CD4-positive, alpha-beta memory T cell (primary cell): ENCODE results near the gene CDK8. TPM values are rescaled to one million over a fixed set of nuclear protein-coding genes. Genes with fewer than 3 reads are reported as not detected.

Source experiments
- CTCF ChIA-PET: fragments of 350-600 bp; sonication (Branson Sonifier 250); formaldehyde crosslinking; loops from one replicate; lab custom pipeline; 2021; ENCODE audit warnings: inconsistent platforms; ENCODE audit not compliant: partially characterized antibody; lab: Charles Lee
- POLR2A ChIA-PET: fragments of 350-600 bp; sonication (Branson Sonifier 250); formaldehyde crosslinking; loops from one replicate; lab custom pipeline; 2021; ENCODE audit not compliant: partially characterized antibody; lab: Charles Lee
- DNase-seq, 5 donors: peaks; one replicate each; pipeline versions ENCODE4 v3.0.0 to v3.0.0-alpha.2; 2020 to 2022; ENCODE audit warnings: mixed read lengths in 1 of 5
- H3K27ac ChIP-seq: one replicate; pipeline ENCODE4 v1.7.0; 2013; ENCODE audit warnings: low read depth, low read length
- H3K27me3 ChIP-seq: 2 replicates; pipeline ENCODE4 v1.7.0; 2013; ENCODE audit warnings: mild to moderate bottlenecking, low read length, moderate library complexity; ENCODE audit not compliant: insufficient read depth
- H3K36me3 ChIP-seq: 2 replicates; pipeline ENCODE4 v1.7.0; 2013; ENCODE audit warnings: mild to moderate bottlenecking, low read length, moderate library complexity; ENCODE audit not compliant: insufficient read depth
- H3K4me1 ChIP-seq: 2 replicates; pipeline ENCODE4 v1.7.0; 2013; ENCODE audit warnings: mild to moderate bottlenecking, low read length, moderate library complexity; ENCODE audit not compliant: insufficient read depth
- H3K4me3 ChIP-seq, 2 donors: one replicate each; pipeline ENCODE4 v1.7.0; 2013; ENCODE audit warnings: low read length in 2 of 2, mild to moderate bottlenecking in 1 of 2
- H3K9me3 ChIP-seq, 2 donors: one replicate each; pipeline ENCODE4 v1.7.0; 2013; ENCODE audit warnings: low read length in 2 of 2, control low read depth in 1 of 2; ENCODE audit not compliant: control insufficient read depth in 1 of 2
- H3K27ac Mint-ChIP-seq, 7 donors: one replicate each; pipeline ENCODE4 v1.8.0; 2020 to 2021; ENCODE audit warnings: mixed read lengths in 7 of 7, mild to moderate bottlenecking in 6 of 7, inconsistent platforms in 3 of 7, moderate library complexity in 3 of 7
- H3K27me3 Mint-ChIP-seq, 2 donors: one replicate each; pipeline ENCODE4 v1.8.0; 2020 to 2021; ENCODE audit warnings: mixed read lengths in 2 of 2
- H3K36me3 Mint-ChIP-seq, 2 donors: one replicate each; pipeline ENCODE4 v1.8.0; 2020 to 2021; ENCODE audit warnings: mixed read lengths in 2 of 2, inconsistent platforms in 1 of 2, mild to moderate bottlenecking in 1 of 2
- H3K4me1 Mint-ChIP-seq, 4 donors: one replicate each; pipeline ENCODE4 v1.8.0; 2020 to 2021; ENCODE audit warnings: mixed read lengths in 4 of 4, mild to moderate bottlenecking in 1 of 4
- H3K4me3 Mint-ChIP-seq, 8 donors: one replicate each; pipeline ENCODE4 v1.8.0; 2020 to 2021; ENCODE audit warnings: mixed read lengths in 8 of 8, mild to moderate bottlenecking in 7 of 8, moderate library complexity in 6 of 8, inconsistent platforms in 3 of 8
- H3K9me3 Mint-ChIP-seq, 8 donors: one replicate each; pipeline ENCODE4 v1.8.0; 2020 to 2021; ENCODE audit warnings: mixed read lengths in 8 of 8, mild to moderate bottlenecking in 5 of 8, inconsistent platforms in 3 of 8, moderate library complexity in 1 of 8
- intact Hi-C: fragments of 100-400 bp; cut with micrococcal nuclease; formaldehyde crosslinking; loops from one replicate; pipeline ENCODE4 v1.15.1; 2023
- polyA plus RNA-seq, 2 donors: library from polyadenylated mRNA; unstranded; fragments of 300-500 nt; fragmentation: Illumina TruSeq; gene quantifications; one replicate each; pipeline ENCODE4 v1.2.3, GENCODE V29; 2021
- total RNA-seq, 2 experiments: library from RNA; stranded (reverse); gene quantifications; one replicate each; pipeline ENCODE4 v1.2.3, GENCODE V29; 2021

The CDK8 gene
- total and polyA plus RNA-seq, 4 experiments from 2014 or later, result 4.7 to 11.7 (median 8.6) TPM

DNA sequence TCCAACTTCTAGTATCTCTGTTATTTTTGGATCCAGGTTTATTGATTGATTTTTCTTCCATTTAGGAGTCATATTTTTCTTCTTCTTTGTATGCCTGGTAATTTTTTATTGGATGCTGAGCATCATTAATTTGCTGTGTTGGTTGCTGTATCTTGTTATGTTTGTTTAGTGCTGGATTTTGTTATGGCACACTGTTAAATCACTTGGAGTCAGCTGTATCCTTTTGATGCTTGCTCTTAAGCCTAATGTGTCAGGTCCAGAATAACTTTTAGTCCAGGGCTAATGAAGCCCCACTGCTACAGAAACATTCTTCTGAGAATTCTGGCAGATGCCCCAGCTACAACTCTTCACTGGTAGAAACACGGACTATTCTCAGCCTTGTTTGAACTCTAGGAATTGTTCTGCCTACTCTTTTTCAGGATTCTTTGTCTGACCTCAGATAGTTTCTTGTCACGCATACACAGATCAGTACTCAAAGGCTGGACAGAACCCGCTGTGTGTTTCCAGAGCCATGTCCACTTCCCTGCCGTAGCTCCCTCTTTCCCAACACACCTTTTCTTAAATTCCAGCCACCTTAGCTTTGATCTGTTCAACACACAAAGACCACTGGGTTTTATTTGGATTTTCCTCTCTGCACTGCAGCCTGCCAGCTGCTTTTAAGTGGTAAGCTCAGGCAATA, 166.5 kb downstream of the CDK8 start:
- Mint-ChIP-seq H3K27ac (peak overlapping the region in 1 of 7 donors; percentile 19), H3K36me3 (no peaks in the 10 kb centered on the region)

GRCh38 chr13:26422036-26422435, 168.1 kb downstream of the CDK8 start:
- Mint-ChIP-seq H3K36me3 (no peaks in the 10 kb centered on the region), H3K4me3 (no peak overlapping the region), H3K27ac (no peak overlapping the region), H3K9me3 (peaks cover 0 to 6% (median 0%) of the 10 kb centered on the region in 8 donors), H3K4me1 (no peaks in the 10 kb centered on the region), H3K27me3 (peaks cover 9 to 11% of the 10 kb centered on the region in 2 donors)
- Histone ChIP-seq H3K27me3 (peaks cover 4% of the 10 kb centered on the region), H3K27ac (no peak overlapping the region), H3K4me1 (no peaks in the 10 kb centered on the region), H3K36me3 (no peaks in the 10 kb centered on the region), H3K9me3 (no peaks in the 10 kb centered on the region), H3K4me3 (no peak overlapping the region)
- ChIA-PET CTCF (no interaction called here), POLR2A (no interaction called here)
- no peak for DNase-seq
- intact Hi-C loops, result no loop called here

More for the DNA sequence above, 166.5 kb downstream of the CDK8 start:
- no peak for DNase-seq
- no peaks in the 10 kb centered on the region for H3K9me3 ChIP-seq
- Mint-ChIP-seq H3K9me3 (peaks cover 0 to 3% (median 0%) of the 10 kb centered on the region in 8 donors), H3K4me1 (no peaks in the 10 kb centered on the region), H3K4me3 (no peak overlapping the region), H3K27me3 (peaks cover 6 to 7% of the 10 kb centered on the region in 2 donors)
- CTCF ChIA-PET, result no interaction called here
- POLR2A ChIA-PET, result no interaction called here
- H3K27ac ChIP-seq, result no peak overlapping the region
- H3K27me3 ChIP-seq, result no peaks in the 10 kb centered on the region
- no peaks in the 10 kb centered on the region for H3K36me3 ChIP-seq
- no peaks in the 10 kb centered on the region for H3K4me1 ChIP-seq
- intact Hi-C loops, result no loop called here
- no peak overlapping the region for H3K4me3 ChIP-seq

- no peak overlapping the region for H3K27ac ChIP-seq
- ChIA-PET CTCF (interaction anchor here (0.7 kb wide), 1 partner anchor 154 kb away, joined by 3 read pairs; no protein-coding TSS in a partner anchor), POLR2A (no interaction called here)
- H3K36me3 ChIP-seq, result no peaks in the 10 kb centered on the region
- Mint-ChIP-seq H3K4me3 (peak overlapping the region in 1 of 8 donors; percentile 20), H3K9me3 (peaks cover 0 to 6% (median 0%) of the 10 kb centered on the region in 8 donors), H3K4me1 (no peaks in the 10 kb centered on the region), H3K27me3 (peaks cover 9 to 11% of the 10 kb centered on the region in 2 donors), H3K36me3 (no peaks in the 10 kb centered on the region), H3K27ac (no peak overlapping the region)
- intact Hi-C loops, result no loop called here
- H3K9me3 ChIP-seq, result no peaks in the 10 kb centered on the region
- H3K4me3 ChIP-seq, result no peak overlapping the region
- no peaks in the 10 kb centered on the region for H3K4me1 ChIP-seq
- no peak for DNase-seq
- peaks cover 4% of the 10 kb centered on the region for H3K27me3 ChIP-seq
Observed at GRCh38 chr13:26423629-26424028, 169.7 kb downstream of the CDK8 start.

GRCh38 chr13:26424181-26424580, 170.3 kb downstream of the CDK8 start:
- Histone ChIP-seq H3K9me3 (no peaks in the 10 kb centered on the region), H3K4me3 (no peak overlapping the region), H3K4me1 (no peaks in the 10 kb centered on the region), H3K36me3 (no peaks in the 10 kb centered on the region), H3K27me3 (peaks cover 4% of the 10 kb centered on the region), H3K27ac (no peak overlapping the region)
- ChIA-PET CTCF (no interaction called here), POLR2A (no interaction called here)
- Mint-ChIP-seq H3K27me3 (peaks cover 9 to 12% of the 10 kb centered on the region in 2 donors), H3K9me3 (peaks cover 0 to 6% (median 0%) of the 10 kb centered on the region in 8 donors), H3K4me3 (no peak overlapping the region), H3K27ac (no peak overlapping the region), H3K36me3 (no peaks in the 10 kb centered on the region), H3K4me1 (no peaks in the 10 kb centered on the region)
- intact Hi-C loops, result no loop called here
- no peak for DNase-seq

GRCh38 chr13:26425443-26426358, 171.8 kb downstream of the CDK8 start:
- Mint-ChIP-seq H3K4me3 (no peak overlapping the region), H3K36me3 (no peaks in the 10 kb centered on the region), H3K4me1 (no peaks in the 10 kb centered on the region), H3K9me3 (peaks cover 0 to 6% (median 0%) of the 10 kb centered on the region in 8 donors), H3K27me3 (peaks cover 9 to 13% of the 10 kb centered on the region in 2 donors), H3K27ac (no peak overlapping the region)
- DNase-seq, result no peak
- peaks cover 4% of the 10 kb centered on the region for H3K27me3 ChIP-seq
- no peak overlapping the region for H3K27ac ChIP-seq
- H3K4me3 ChIP-seq, result no peak overlapping the region
- H3K36me3 ChIP-seq, result no peaks in the 10 kb centered on the region
- ChIA-PET POLR2A (no interaction called here), CTCF (interaction anchor here (1.6 kb wide), 1 partner anchor 12 kb away, joined by 5 read pairs; no protein-coding TSS in a partner anchor)
- intact Hi-C loops, result no loop called here
- no peaks in the 10 kb centered on the region for H3K9me3 ChIP-seq
- no peaks in the 10 kb centered on the region for H3K4me1 ChIP-seq

DNA sequence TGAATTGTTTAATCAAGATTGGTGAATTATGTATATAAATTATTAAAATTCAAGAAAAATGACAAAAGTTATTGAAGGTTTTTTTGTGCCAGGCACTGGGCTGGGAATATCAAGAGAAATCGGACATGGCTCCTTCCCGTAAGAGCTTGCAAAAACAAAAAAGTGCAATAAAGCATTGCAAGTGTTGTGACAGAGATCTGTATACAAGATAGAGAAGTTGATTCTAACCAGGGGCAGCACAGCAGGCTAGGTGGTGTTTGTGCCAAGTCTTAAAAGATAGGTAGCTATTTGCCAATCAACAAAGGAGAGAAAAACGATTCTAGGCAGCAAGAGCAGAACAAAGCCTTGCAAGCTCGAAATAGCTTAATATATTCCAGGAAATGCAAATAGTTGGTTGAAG, 179.8 kb downstream of the CDK8 start:
- CTCF ChIA-PET, result interaction anchor here (0.5 kb wide), 1 partner anchor 1063 kb away, joined by 4 read pairs; no protein-coding TSS in a partner anchor

GRCh38 chr13:26435171-26435570, 181.2 kb downstream of the CDK8 start:
- Histone ChIP-seq H3K27me3 (no peaks in the 10 kb centered on the region), H3K9me3 (peaks cover 0 to 6% of the 10 kb centered on the region in 2 donors), H3K4me3 (no peak overlapping the region), H3K4me1 (no peaks in the 10 kb centered on the region), H3K36me3 (no peaks in the 10 kb centered on the region), H3K27ac (no peak overlapping the region)
- intact Hi-C loops, result no loop called here
- no peak for DNase-seq
- peaks cover 0 to 4% of the 10 kb centered on the region in 2 donors for H3K36me3 Mint-ChIP-seq
- CTCF ChIA-PET, result no interaction called here
- peaks cover 0 to 2% of the 10 kb centered on the region in 2 donors for H3K27me3 Mint-ChIP-seq
- H3K4me3 Mint-ChIP-seq, result no peak overlapping the region
- H3K9me3 Mint-ChIP-seq, result peaks cover 3 to 46% (median 41%) of the 10 kb centered on the region in 8 donors
- no peak overlapping the region for H3K27ac Mint-ChIP-seq
- H3K4me1 Mint-ChIP-seq, result no peaks in the 10 kb centered on the region
- POLR2A ChIA-PET, result no interaction called here

More for the DNA sequence above, 179.8 kb downstream of the CDK8 start:
- no peak overlapping the region for H3K4me3 ChIP-seq
- no peaks in the 10 kb centered on the region for H3K36me3 ChIP-seq
- no peaks in the 10 kb centered on the region for H3K4me1 Mint-ChIP-seq
- no peak overlapping the region for H3K27ac Mint-ChIP-seq
- intact Hi-C loops, result no loop called here
- H3K9me3 ChIP-seq, result peaks cover 0 to 6% of the 10 kb centered on the region in 2 donors
- H3K27me3 ChIP-seq, result no peaks in the 10 kb centered on the region
- H3K9me3 Mint-ChIP-seq, result peaks cover 3 to 46% (median 41%) of the 10 kb centered on the region in 8 donors
- H3K27ac ChIP-seq, result no peak overlapping the region
- POLR2A ChIA-PET, result no interaction called here
- no peak for DNase-seq
- no peak overlapping the region for H3K4me3 Mint-ChIP-seq
- no peaks in the 10 kb centered on the region for H3K4me1 ChIP-seq
- H3K27me3 Mint-ChIP-seq, result peaks cover 0 to 5% of the 10 kb centered on the region in 2 donors
- H3K36me3 Mint-ChIP-seq, result peaks cover 0 to 4% of the 10 kb centered on the region in 2 donors
